ENCODE measurements around the gene MLLT10.
"Not testable (repeated sequence)": the region's sequence is repeated elsewhere in the genome, so short reads cannot be mapped to it uniquely, and the experiment has no call there.

The MLLT10 gene

GRCh38 chr10:21707498-21707897 lies 173.5 kb downstream of the MLLT10 start:
- Histone ChIP-seq H3K9me3 (ENCODE audit: insufficient read depth, low read length, severe bottlenecking) (no peaks in the 10 kb centered on the region), H3K4me2 (ENCODE audit: insufficient read depth, low read length) (no peak overlapping the region), H3K36me3 (ENCODE audit: insufficient read depth, low read length) (peaks cover 37% of the 10 kb centered on the region), H2AFZ (ENCODE audit: low read depth, low read length) (no peak overlapping the region), H3K79me2 (ENCODE audit: insufficient read depth, low read length) (peaks cover 42% of the 10 kb centered on the region), H4K20me1 (ENCODE audit: insufficient read depth, low read length) (peaks cover 45% of the 10 kb centered on the region), H3K4me3 (ENCODE audit: low read depth in 1 of 2, low read length in 2 of 2) (no peak overlapping the region), H3K4me1 (ENCODE audit: insufficient read depth, low read length) (peaks cover 17% of the 10 kb centered on the region), H3K27ac (ENCODE audit: low read length) (no peak overlapping the region), H3K27me3 (ENCODE audit: insufficient read depth, low read length, poor library complexity) (no peaks in the 10 kb centered on the region), H3K9ac (ENCODE audit: low read depth, low read length) (no peak overlapping the region)
- DNase-seq = no peak
- no peak for TF ChIP-seq EZH2 (IDR thresholded peaks at IDR 0.05; ENCODE audit: borderline replicate concordance, low read depth, low read length, severe bottlenecking)
- TF ChIP-seq CTCF (IDR thresholded peaks at IDR 0.05; ENCODE audit: borderline replicate concordance, extremely low read depth, low read length, poor library complexity, severe bottlenecking) = no peak
- no peak for ATAC-seq (ENCODE audit: insufficient read depth, low read depth)

GRCh38 chr10:21712975-21713374 lies 178.9 kb downstream of the MLLT10 start:
- no peak for ATAC-seq (ENCODE audit: insufficient read depth, low read depth)
- Histone ChIP-seq H3K9ac (ENCODE audit: low read depth, low read length) (no peak overlapping the region), H3K79me2 (ENCODE audit: insufficient read depth, low read length) (peaks cover 7% of the 10 kb centered on the region), H3K4me2 (ENCODE audit: insufficient read depth, low read length) (no peak overlapping the region), H3K27me3 (ENCODE audit: insufficient read depth, low read length, poor library complexity) (no peaks in the 10 kb centered on the region), H2AFZ (ENCODE audit: low read depth, low read length) (no peak overlapping the region), H4K20me1 (ENCODE audit: insufficient read depth, low read length) (peaks cover 16% of the 10 kb centered on the region), H3K36me3 (ENCODE audit: insufficient read depth, low read length) (peaks cover 57% of the 10 kb centered on the region), H3K4me1 (ENCODE audit: insufficient read depth, low read length) (no peaks in the 10 kb centered on the region), H3K4me3 (ENCODE audit: low read depth in 1 of 2, low read length in 2 of 2) (no peak overlapping the region), H3K9me3 (ENCODE audit: insufficient read depth, low read length, severe bottlenecking) (no peaks in the 10 kb centered on the region), H3K27ac (ENCODE audit: low read length) (no peak overlapping the region)
- TF ChIP-seq CTCF (IDR thresholded peaks at IDR 0.05; ENCODE audit: borderline replicate concordance, extremely low read depth, low read length, poor library complexity, severe bottlenecking) (no peak), EZH2 (IDR thresholded peaks at IDR 0.05; ENCODE audit: borderline replicate concordance, low read depth, low read length, severe bottlenecking) (no peak)
- no peak for DNase-seq

DNA sequence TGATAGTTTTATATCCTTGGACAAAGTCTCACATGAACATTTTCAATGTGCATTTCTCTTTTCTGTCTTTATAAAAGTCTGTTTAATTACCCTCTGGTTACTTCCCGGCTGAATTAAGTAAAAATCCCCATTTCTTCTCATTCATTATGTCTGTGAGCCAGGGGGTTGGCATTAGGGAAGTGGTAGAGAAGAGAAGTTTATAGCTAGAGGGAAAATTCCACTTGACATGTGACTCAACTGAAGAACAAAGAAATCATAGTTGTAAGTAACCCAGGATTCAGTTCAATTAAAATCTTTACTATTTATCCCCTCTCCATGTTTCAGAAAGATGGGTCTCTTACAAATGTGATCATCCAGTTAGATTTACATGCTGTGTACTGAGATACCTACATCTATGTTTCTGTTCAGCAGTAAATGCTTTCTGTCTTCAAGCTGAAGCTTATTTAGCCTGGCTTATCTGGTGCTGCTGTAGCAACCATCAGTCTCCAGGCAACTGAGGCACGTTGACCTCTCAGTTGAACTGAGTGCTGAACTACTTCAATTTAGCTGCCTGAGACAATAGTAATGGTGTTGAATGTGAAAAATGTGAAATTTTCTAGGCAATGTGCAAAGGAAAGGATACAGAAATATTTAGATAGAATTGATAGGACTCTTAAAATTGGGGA lies 181.6 kb downstream of the MLLT10 start:
- Histone ChIP-seq H3K27ac (ENCODE audit: low read length) (no peak overlapping the region), H4K20me1 (ENCODE audit: insufficient read depth, low read length) (peaks cover 13% of the 10 kb centered on the region), H2AFZ (ENCODE audit: low read depth, low read length) (no peak overlapping the region), H3K27me3 (ENCODE audit: insufficient read depth, low read length, poor library complexity) (no peaks in the 10 kb centered on the region), H3K36me3 (ENCODE audit: insufficient read depth, low read length) (peaks cover 63% of the 10 kb centered on the region), H3K79me2 (ENCODE audit: insufficient read depth, low read length) (peaks cover 4% of the 10 kb centered on the region; the same call in 1 of the 2 replicates), H3K4me1 (ENCODE audit: insufficient read depth, low read length) (no peaks in the 10 kb centered on the region), H3K9ac (ENCODE audit: low read depth, low read length) (no peak overlapping the region), H3K9me3 (ENCODE audit: insufficient read depth, low read length, severe bottlenecking) (no peaks in the 10 kb centered on the region), H3K4me3 (ENCODE audit: low read depth in 1 of 2, low read length in 2 of 2) (no peak overlapping the region), H3K4me2 (ENCODE audit: insufficient read depth, low read length) (no peak overlapping the region)
- TF ChIP-seq CTCF (IDR thresholded peaks at IDR 0.05; ENCODE audit: borderline replicate concordance, extremely low read depth, low read length, poor library complexity, severe bottlenecking) (no peak), EZH2 (IDR thresholded peaks at IDR 0.05; ENCODE audit: borderline replicate concordance, low read depth, low read length, severe bottlenecking) (no peak)
- ATAC-seq (ENCODE audit: insufficient read depth, low read depth) (no peak), DNase-seq (no peak)

GRCh38 chr10:21717437-21718054 lies 183.5 kb downstream of the MLLT10 start:
- peaks cover 56% of the 10 kb centered on the region for H3K36me3 ChIP-seq (ENCODE audit: insufficient read depth, low read length)
- ATAC-seq (ENCODE audit: insufficient read depth, low read depth); DNase-seq; H3K9me3 ChIP-seq (ENCODE audit: insufficient read depth, low read length, severe bottlenecking); H3K9ac ChIP-seq (ENCODE audit: low read depth, low read length); H3K79me2 ChIP-seq (ENCODE audit: insufficient read depth, low read length); H3K27me3 ChIP-seq (ENCODE audit: insufficient read depth, low read length, poor library complexity); H2AFZ ChIP-seq (ENCODE audit: low read depth, low read length); H3K27ac ChIP-seq (ENCODE audit: low read length); H3K4me3 ChIP-seq (ENCODE audit: low read depth in 1 of 2, low read length in 2 of 2); H4K20me1 ChIP-seq (ENCODE audit: insufficient read depth, low read length); H3K4me2 ChIP-seq (ENCODE audit: insufficient read depth, low read length); H3K4me1 ChIP-seq (ENCODE audit: insufficient read depth, low read length): not testable (repeated sequence)

All from DND-41 (cell line).